ENCODE data around the gene PYGB.

DNA sequence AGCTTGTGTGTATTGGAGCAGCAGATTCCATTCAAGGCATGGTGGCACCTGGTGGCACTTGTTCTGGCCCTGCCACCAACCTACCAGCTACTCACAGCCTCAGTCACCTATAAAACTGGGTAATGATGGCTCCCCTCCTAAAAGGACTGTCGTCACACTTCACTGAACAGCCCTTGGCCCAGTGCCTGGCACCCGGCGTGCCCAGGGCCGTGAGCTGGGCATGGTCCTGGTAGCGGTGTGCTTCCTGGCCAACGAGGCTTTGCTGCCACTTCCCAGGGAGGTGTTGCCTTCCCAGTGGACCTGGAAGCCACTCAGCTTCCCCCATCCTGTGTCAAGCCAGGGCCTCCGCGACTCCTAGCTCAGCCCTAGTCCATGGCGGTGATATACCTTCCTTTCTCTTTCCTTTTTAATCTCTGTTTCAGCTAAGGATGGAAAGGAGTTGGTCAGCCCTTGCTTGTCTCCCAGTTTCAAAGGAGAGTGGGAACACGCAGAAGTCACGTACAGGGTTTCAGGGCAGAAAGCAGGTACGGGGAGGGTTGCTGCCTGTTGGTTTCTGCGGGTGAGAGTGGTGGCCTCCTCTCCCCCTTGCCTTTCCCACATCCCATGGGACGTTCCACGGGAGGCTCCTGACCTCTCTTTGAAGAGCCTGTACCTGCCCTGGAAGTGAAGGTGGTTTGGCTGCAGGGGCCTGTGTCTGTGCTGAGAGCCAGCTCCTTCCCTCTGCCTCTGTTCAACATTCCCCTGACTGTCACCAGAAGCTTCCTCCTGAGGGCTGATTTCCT, 26.9 kb upstream of the PYGB start:
- TF ChIP-seq, protein P1, sequence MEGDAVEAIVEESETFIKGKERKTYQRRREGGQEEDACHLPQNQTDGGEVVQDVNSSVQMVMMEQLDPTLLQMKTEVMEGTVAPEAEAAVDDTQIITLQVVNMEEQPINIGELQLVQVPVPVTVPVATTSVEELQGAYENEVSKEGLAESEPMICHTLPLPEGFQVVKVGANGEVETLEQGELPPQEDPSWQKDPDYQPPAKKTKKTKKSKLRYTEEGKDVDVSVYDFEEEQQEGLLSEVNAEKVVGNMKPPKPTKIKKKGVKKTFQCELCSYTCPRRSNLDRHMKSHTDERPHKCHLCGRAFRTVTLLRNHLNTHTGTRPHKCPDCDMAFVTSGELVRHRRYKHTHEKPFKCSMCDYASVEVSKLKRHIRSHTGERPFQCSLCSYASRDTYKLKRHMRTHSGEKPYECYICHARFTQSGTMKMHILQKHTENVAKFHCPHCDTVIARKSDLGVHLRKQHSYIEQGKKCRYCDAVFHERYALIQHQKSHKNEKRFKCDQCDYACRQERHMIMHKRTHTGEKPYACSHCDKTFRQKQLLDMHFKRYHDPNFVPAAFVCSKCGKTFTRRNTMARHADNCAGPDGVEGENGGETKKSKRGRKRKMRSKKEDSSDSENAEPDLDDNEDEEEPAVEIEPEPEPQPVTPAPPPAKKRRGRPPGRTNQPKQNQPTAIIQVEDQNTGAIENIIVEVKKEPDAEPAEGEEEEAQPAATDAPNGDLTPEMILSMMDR (conservative IDR thresholded peaks at IDR 0.05), result no peak
- TF ChIP-seq ZFX (IDR thresholded peaks at IDR 0.05), result no peak

Data from C4-2B (cell line).